Activated CD4-positive, alpha-beta T cell treated with anti-CD3 and anti-CD28 coated beads for 1 hour (primary cell): ENCODE results near the gene ETFB.
A peak's percentile ranks its signal among the peaks of the same experiment; 100 is the strongest.
"Not testable (repeated sequence)": the region's sequence is repeated elsewhere in the genome, so short reads cannot be mapped to it uniquely, and the experiment has no call there.

Experiments
- DNase-seq: peaks from one replicate; pipeline ENCODE4 v3.0.0-alpha.2; 2020

Gene ETFB

DNA sequence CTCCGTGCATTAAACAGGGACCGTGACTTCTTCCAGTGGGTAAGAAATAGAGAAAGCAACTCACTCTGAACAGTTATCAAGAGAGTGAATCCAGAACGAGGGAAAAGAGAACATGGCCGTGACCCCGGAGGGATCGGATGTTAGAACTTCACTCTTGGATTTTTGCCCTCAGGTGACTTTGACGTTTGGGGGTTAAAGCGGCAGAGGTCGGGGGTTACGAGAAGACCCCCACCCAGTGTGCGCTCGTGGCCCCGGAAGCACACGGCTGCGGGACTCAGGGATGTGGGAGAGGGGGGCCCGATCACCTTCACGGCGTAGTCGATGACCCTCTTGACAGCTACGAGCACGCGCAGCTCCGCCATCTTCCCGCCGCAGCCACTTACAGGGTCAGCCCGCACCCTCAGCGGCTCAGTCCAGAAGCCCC is at the start of gene ETFB:
Gene ETFB, minus strand, starts transcription at position 424 of the 424 bp plus-strand sequence. Its CDS starts 62 bp downstream, at position 362.
- no peak for DNase-seq

DNA sequence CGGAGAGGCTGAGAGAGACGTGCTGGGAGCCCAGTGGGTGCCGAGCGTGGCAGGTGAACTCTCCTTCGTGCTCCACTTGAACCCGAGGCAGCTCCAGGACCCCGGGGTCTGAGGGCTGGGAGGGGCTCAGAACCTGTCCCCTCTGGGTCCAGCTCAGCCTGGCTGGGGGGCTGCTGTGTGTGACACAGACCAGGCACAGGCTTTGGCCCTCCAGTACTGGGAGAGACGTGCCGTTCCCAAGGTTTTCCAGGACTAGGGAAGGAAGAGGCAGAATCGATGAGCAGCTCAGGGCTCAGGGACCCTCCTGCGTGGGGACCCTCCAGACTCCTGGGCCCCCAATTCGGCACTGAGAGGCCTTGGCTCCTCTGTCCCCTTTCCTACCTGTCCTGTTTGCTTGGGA is 49.0 kb upstream of the ETFB start:
- no peak for DNase-seq

DNA sequence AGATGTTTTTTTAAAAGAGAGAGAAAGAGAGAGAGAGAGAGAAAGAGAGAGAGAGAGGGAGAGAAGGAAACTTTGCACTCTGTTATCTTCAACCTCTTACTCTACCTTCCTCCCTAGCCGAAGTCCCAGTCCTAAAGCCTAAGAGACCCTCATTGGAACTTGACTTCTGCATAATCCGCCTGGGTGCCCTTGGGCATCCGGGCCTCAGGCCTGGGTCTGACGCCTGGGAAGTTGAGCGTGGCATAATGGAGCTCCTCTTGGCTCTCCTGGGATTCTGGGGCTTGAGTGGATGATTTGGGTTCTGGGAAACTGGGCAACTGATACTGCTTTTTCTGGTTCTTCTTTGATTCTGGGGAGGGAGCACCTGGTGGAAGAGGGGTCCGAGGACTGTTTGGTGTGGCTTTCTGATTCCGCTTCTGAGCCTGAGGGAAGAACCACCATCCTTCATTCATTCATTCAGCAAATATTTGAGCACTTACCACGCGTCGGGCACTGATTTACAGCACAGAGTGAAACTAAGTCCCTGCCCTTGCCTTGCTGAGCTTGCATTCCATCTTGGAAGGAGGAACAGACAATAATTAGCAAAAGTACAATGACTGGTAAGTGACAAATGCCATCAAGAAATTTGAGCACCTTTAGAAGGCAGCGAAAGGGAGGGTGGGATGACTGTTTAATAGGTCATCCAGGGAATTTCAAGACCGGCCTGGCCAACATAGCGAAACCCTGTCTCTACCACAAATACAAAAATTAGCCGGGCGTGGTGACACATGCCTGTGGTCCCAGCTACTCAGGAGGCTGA is 45.0 kb upstream of the ETFB start:
- DNase-seq: no peak

DNA sequence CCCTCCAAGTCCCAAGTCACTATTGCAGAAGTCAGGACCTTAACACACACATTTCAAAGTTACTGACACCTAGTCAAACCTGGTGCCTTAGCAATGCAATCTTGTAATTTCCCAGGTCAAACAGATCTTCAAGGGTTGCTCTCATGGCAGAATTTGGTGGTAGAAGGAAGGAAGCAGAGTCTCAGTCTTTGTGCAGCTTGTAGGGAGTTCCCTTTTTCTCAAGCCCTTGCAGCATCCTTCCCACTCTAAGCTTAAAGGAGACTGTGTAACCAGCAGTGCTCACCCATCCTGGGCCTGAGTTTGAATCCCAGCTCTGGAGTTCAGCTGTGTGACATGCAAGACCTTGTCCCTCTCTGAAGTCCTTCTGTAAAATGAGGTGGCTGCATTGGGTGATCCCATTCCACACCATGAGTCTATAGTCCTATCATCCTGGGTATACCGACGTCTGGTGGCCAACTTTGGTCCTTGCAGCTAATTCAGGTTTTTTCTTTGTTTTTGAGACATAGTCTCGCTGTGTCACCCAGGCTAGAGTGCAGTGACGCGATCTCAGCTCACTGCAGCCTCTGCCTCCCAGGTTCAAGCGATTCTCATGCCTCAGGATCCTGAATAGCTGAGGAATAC is 41.4 kb upstream of the ETFB start:
- no peak for DNase-seq

DNA sequence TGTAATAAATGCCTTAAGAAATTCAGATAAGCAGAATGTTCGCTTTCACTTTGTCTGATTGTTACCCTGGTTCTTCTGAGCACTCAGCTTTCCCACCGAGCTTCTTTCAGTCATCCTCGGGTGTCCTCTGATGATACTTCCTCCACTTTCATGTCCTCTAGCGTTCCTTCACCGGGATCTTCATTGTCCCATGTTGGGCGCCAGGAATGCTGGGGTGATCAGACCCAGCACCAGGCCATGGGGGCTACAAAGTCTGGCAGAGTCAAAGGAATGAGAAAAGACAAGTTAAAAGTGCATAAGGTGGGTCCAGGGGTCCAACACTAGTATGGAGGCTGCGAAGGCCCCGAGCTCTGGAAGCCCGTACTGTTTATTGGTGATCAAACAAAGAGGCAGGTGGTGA is 35.9 kb upstream of the ETFB start:
- DNase-seq: no peak

DNA sequence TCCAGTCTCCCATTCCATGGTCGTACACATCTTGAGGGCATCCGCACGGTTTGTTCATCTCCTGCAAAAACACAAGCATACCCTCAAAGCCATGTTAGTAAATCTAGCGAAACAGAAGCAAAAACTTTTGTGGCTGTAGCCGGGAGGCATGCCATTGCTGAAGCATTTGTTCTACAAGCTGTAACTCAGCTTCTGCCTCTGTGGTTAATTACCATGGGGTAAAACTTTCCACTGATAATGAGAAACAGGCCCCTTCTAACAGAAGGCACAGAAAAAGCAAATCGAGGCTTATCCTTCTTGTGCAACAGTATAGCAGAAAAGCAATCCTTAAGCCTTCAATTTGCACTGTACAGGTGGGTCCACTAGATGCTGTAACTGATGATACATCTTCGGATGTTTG is 33.7 kb upstream of the ETFB start:
- DNase-seq: not testable (repeated sequence)

DNA sequence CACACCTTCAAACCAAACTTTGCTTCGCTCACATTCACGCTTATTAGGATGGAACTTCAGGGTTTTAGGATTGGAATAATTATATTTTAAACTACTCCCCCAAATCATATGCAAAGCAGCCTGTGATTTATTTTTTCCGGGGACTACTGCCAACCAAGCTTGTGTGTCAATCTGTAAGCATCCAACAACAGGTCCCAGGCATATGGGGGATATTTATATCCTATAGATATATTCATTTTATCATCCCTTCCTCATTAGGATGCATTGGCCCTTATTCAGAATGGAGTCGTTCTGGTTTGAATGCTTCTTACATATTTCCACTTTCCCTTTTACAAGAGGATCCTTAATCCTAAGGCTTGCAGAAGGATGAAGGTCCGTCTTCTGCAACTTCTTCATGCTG is 33.0 kb upstream of the ETFB start:
- DNase-seq: no peak

DNA sequence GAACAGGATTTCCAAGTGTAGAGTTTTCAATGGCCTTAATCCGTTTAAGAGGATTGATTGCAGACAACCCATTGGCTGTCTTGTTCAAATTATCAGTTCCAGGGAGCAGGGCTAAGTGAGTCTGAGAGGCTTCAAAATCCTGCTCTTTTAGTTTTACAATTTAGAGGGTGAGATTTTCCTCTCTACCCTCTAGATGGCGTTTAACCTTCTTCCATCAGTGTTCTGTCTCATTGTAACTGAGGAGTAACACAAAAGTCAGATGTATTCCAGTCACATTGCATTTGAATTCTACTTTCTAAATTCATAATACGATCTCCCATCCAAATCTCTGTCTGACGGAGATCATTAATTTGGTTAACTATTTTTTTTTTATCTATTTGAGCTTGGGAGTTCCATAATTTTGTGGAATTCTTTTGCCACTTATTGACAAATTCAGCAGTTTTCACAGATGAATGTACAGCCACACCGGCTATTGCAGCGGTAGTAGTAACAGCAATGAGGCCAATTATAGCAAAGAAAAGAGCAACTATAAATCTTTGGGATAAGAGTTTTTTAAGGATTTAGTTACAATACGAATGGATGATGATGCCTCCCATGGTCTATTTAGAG is 32.0 kb upstream of the ETFB start:
- DNase-seq: no peak

DNA sequence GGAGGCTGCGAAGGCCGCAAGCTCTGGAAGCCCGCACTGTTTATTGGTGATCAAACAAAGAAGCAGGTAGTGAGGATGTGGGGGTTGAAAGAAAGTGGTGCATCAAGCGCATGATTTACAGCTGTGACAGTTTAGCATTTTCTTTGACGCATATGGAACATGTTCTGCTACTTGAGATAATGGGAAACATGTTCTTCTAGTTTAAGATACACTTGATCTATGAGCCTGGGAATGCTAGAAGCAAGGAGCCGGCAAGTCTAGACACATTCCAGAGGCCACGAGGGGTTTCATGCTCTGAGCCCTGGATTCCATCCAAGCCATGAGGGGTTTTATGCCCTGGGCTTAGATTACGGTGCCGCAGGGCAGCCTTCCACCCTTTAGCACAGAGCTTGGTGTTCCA is 31.3 kb upstream of the ETFB start:
- DNase-seq: not testable (repeated sequence)

DNA sequence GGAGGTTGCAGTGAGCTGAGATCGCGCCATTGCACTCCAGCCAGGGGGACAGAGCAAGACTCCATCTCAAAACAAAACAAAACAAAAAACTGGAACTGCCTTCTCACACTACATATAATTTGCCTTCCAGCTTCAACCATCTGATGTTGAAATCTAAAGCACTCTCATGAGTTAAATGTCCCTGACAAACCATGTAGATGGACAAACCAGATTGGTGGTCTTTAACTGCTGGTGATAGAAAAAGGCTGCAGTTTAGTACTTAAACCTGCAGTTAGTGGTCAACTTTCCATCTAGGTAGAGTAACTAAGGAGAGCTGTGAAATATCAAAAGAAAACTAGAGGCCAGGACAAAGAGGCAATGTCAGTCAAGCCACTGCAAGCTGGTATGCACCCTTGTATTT is 30.0 kb upstream of the ETFB start:
- DNase-seq: no peak

DNA sequence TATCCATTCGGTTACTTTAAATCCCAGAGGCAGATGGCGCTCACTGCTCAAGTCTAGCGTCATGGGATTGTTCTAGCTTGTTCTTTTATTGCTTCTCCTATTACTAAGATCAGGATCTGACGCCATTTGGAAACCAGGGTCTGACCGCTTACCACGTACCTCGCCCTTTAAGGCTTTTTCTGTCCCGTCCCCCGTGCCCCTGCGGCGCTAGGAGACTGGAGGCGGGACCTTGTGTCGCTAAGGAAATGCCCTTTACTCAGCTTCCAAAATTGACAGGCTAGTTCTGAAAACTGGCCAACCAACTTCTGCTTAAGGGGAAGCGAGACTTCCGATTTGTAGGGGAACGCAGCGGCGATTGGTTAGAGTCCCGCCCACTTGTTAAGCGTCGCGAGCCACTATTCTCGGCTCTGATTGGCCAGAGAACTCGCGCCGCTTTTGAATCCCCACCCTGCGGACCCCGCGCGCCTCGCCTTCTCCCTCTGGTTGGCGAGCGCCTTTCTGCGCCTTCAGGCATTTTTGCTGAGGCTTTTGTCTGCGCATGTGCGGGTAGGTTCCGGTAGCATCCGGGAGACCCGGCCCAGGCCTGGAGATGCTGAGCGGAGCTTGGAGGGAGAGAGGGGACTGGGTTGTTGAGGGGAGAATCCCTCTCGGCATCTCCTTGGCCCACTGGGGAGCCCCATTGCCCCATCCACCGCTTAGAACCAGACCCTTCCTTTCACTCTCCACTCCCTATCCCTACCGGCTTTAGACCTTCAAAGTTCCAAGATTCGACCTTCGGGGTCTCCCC is 28.1 kb upstream of the ETFB start:
- DNase-seq: peak; percentile 76

DNA sequence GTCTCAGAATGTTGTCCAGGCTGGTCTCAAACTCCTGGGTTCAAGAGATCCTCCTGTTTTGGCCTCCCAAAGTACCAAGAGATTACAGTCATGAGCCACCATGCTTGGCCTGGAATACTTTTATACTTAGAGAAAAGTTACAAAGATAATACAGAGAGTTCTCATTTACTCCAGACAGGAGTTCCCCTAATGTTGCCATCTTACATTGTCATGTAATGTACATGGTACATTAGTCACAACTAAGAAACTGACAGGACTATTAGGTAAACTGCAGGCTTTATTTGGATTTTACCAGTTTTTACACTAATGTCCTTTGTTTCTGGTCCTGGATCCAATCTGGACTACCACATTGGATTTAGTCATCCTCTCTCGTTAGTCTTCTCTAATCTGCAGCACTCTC is 26.5 kb upstream of the ETFB start:
- no peak for DNase-seq

DNA sequence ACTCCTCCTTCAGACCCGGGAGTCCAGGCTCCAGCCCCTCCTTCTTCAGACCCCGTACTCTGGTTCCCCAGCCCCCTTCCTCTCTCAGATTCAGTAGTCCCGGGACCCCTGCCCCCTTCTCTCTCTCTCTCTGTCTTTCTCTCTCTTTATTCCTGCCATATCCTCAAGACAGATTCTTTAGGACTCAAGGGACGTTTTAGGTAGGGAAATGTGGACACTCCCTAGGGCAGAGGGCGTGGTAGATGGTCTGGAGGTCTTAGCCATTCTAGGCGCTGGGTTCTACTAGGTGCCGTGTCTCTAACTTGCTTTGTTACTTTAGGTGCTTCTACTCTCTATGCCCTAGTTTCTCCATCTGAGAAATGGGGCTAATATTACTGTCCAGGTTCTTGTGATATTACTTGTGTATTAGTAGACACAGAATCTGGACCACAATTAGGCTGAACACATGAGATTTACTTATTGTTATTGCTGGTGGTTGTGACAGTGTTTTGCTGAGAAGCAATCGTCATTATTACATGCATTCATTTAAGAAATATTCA is 25.0 kb upstream of the ETFB start:
- DNase-seq: no peak

DNA sequence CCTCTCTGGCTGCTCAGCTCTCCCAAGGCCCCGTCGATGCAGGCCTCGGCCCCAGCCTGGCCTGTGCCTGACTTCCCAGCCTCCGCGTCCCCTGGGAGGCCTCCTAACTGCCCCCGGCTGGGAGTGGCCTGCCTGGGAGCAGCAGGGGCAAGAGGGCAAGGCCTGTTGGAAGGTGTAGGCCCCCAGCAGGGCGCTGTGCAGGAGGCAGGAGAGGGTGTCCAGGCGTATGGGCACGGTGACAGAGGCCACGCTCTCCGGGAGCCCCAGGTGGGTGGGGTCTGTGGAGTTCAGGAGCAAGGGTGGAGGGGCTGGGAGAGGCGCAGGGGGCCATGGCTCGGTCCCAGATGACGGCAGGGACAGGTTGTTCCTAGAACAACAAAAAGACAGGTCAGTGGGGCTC is 23.0 kb upstream of the ETFB start:
- DNase-seq: no peak

DNA sequence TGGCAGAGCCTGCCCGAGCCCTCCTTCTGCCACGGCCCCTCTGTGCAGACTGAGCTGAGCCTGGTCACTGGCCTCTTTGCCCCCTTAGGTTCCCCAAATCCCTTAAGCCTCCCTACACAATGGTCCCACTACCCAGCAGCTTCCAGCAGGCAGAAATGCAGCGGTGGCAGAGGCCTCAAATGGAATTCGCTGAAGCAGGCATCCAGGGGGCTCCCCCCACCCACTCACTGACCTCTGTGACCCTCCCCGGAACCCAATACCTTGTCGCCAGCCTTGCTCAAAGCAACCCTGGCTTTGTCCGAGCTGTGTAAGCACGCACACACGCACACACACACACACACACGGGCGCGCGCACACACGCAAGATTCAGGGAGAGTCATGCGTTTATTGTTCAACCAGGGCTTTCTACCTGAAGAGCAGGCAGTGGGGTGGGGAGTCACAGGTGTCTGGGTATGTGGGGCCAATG is 21.8 kb upstream of the ETFB start, which contains the start of gene LIM2:
Gene LIM2, minus strand, starts transcription at position 51 of the 466 bp plus-strand sequence. CDS start 531 bp downstream, outside the sequence.
- DNase-seq: no peak

DNA sequence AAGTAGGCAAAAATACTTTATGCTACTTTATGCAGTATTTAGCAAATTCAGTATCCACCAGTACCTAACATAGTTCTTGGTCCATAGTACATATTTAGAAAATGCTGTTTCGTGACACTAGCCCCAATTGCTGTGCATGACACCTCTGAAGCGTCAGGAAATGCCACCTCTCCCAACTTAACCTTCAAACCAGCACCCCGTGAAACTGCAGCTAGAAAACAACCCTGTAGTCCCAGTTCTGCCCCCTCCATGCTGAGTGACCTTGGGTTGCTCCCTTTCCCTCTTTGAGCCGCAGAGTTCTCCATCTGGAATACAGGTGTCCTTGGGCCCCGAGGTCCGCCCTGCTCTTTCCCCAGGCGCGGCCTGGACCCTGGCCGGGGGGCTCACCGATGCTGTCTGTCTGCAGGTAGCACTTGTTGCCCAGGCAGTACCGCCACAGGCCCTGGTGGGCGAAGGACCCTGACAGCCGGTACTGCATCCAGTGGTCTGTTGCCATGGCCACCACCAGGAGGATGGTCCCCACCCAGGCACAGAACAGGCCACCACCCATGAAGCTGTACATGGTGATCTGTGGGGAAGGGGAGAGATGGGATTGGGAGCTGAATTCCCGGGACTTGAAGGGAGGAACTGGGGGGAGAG is 20.8 kb upstream of the ETFB start:
- no peak for DNase-seq

DNA sequence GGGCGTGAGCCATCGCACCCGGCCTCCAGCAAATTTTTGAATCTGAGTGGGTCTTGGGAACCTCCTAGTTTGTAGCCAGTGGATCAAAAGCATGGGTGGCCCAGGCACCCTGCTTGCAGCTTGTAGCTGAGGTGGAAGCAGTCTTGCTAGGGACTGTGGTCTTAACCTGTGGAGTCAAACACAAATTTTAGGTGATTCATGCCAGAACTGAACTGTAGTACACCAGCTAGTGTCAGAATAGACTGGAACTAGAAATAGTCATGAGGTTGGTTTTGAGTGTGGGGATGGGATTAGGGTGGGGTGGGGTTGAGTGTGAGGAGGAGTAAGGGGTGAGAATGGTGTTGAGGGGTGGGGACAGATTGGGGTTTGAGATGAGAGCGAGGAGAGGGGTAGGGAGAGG is 15.8 kb upstream of the ETFB start:
- DNase-seq: no peak

DNA sequence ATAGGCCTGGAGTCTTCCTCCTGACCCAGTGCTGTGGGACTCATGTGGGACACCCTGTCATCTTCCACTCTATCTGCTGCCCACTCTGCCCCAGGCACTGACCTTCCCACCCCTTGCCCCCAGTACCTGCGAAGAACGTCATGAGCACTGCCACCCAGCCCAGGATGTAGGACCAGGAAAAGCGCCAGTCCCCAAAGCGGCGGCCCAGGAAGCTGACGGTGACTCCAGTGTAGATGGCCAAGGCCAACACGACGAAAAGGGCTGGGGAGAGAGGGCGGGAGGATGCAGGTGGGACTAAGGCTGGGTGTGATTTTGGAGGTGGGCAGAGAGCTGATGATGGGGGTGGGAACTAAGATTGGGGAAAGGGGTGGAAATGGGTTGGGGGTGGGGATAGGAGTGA is 14.2 kb upstream of the ETFB start:
- no peak for DNase-seq

DNA sequence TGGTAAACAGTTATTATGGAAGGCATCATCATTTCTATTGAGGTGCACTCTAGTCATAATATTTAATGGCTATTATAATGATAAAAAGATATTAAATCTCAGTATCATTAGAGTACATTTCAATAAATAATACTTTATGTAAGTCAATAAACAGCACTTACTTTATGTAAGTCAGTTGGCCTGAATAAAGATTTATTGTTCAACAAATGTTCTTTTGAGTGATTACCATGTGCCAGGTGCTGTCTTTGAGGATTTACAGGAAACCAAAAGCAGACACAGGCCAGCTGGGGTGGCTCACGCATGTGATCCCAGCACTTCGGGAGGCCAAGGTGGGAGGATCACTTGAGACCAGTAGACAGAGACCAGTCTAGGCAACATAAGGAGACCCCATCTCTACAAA is 11.2 kb upstream of the ETFB start:
- DNase-seq: no peak

DNA sequence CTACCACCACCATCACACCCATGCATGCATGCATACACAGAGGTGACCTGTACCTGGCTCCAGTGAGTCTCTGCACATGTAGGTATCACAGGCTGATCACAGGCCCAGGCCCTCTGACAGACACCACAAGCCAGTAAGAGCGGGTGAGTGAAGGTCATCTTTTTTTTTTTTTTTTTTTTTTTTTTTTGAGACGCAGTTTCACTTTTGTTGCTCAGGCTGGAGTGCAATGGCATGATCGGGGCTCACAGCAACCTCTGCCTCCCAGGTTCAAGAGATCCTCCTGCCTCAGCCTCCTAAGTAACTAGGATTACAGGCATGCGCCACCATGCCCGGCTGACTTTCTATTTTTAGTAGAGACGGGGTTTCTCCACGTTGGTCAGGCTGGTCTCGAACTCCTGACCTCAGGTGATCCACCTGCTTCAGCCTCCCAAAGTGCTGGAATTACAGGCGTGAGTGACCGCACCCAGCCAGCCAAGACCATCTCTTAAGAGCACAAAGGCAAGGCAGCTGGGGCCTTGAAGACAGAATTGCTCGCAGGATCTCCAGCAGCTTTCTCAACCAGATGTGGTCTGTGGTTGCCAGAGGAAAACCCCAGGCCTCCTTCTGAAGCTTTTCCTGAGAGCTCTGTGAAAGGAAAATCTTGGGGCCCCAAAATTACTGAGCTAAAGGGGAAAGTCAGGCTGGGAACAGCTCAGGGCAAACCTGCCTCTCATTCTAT is 9.5 kb upstream of the ETFB start:
- no peak for DNase-seq

DNA sequence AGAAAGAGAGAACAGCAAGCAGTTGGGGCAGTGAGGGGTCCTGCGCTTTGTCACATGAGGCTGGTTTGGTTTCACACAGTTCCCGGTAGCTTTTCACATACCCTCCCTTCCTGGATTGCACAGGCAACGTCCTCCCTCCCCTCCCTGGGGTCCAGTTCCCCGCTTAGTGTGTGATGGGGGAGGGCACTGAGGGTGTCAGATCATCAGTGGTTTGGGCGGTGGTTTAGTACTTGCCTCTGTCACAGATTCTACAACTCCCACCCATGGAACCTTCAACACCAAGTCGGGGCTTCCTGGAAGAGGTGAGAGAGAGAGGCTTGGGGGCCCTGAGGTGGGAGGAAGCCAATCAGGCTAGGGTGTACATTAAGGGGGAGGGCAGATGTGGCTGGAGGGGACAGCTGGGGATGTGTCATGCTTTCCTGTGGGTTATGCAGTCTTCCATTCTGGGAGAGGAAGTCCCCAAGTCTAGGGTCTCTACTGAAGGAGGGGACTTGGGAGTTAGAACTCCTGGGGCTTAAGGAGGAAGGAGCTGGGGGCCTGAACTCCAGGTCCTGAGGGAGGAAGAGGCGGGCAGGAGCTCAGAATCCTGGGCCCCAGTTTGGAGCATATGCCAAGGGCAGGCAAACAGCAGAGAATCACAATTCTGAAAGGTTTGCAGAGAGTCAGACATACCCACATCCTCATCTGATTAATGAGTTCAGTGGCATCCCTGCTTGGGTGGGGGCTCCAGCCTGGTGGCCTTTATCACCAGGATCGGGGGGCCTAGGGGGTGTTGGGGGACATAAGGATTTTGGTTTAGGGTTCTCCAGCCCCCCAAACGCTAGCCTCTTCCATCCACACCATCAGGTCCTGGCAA is 6.7 kb upstream of the ETFB start, which contains the start of gene NKG7:
Gene NKG7, minus strand, starts transcription at position 6 of the 856 bp plus-strand sequence. CDS start 119 bp downstream, outside the sequence.
- peak; percentile 39 for DNase-seq
